ENCODE measurements around the gene HPX.
A peak's percentile ranks its signal among the peaks of the same experiment; 100 is the strongest.
"Not testable (repeated sequence)": the region's sequence is repeated elsewhere in the genome, so short reads cannot be mapped to it uniquely, and the experiment has no call there.

HPX gene

DNA sequence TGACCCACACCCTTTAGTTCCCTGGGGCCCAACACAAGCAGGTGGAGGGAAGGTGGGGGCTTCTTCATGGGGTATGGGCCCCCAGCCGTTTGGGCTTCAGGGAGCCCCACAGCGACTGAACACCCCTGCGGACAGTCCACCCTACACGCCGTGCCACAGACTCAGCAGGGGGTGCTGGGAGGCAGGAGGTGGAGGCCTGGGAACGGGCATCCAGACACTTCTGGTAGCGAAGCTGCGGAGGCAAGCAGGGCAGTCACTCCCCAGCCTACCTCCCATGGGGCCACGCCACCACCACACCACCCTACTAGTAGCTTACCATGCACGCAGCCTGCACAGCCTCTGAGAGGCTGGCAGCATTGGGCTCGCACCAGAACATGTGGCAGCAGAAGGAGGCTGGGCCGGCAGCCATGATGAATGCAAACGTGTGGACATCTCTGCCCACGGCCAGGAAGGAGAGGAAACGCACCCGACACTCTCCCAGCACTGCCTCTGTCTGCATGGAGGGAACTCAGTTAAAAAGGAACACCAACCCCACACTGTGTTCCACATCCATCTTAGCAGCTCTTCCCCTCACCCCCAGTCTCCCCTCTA, 45.2 kb downstream of the HPX start:
- peaks cover 27% of the 10 kb centered on the region for H3K36me3 ChIP-seq
- no peak overlapping the region for H3K27ac ChIP-seq
- TF ChIP-seq, protein P1, sequence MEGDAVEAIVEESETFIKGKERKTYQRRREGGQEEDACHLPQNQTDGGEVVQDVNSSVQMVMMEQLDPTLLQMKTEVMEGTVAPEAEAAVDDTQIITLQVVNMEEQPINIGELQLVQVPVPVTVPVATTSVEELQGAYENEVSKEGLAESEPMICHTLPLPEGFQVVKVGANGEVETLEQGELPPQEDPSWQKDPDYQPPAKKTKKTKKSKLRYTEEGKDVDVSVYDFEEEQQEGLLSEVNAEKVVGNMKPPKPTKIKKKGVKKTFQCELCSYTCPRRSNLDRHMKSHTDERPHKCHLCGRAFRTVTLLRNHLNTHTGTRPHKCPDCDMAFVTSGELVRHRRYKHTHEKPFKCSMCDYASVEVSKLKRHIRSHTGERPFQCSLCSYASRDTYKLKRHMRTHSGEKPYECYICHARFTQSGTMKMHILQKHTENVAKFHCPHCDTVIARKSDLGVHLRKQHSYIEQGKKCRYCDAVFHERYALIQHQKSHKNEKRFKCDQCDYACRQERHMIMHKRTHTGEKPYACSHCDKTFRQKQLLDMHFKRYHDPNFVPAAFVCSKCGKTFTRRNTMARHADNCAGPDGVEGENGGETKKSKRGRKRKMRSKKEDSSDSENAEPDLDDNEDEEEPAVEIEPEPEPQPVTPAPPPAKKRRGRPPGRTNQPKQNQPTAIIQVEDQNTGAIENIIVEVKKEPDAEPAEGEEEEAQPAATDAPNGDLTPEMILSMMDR (IDR thresholded peaks at IDR 0.05) = no peak
- no peak overlapping the region for H3K4me3 ChIP-seq (ENCODE audit: low read depth in 1 of 2, low read length in 1 of 2)
- H3K27me3 ChIP-seq = no peaks in the 10 kb centered on the region
- H3K9me3 ChIP-seq = no peaks in the 10 kb centered on the region
- peaks cover 12 to 14% of the 10 kb centered on the region in 2 experiments for H3K4me1 ChIP-seq (ENCODE audit: control insufficient read depth in 1 of 2, insufficient read depth in 1 of 2, low read depth in 1 of 2, low read length in 1 of 2)

GRCh38 chr11:6393989-6394670, 46.7 kb downstream of the HPX start:
- Histone ChIP-seq H3K36me3 (peaks cover 27% of the 10 kb centered on the region), H3K27ac (no peak overlapping the region), H3K9me3 (no peaks in the 10 kb centered on the region), H3K4me3 (ENCODE audit: low read depth in 1 of 2, low read length in 1 of 2) (no peak overlapping the region), H3K4me1 (ENCODE audit: control insufficient read depth in 1 of 2, insufficient read depth in 1 of 2, low read depth in 1 of 2, low read length in 1 of 2) (peaks cover 20 to 21% of the 10 kb centered on the region in 2 experiments), H3K27me3 (no peaks in the 10 kb centered on the region)
- TF ChIP-seq, protein P1 (IDR thresholded peaks at IDR 0.05) = no peak

GRCh38 chr11:6392251-6392650, 48.5 kb downstream of the HPX start:
- H3K4me1 ChIP-seq (ENCODE audit: control insufficient read depth in 1 of 2, insufficient read depth in 1 of 2, low read depth in 1 of 2, low read length in 1 of 2) = peaks cover 20 to 21% of the 10 kb centered on the region in 2 experiments
- not testable (repeated sequence) for H3K4me3 ChIP-seq (ENCODE audit: low read depth in 1 of 2, low read length in 1 of 2)

GRCh38 chr11:6391537-6392134, 49.2 kb downstream of the HPX start:
- H3K4me3 ChIP-seq (ENCODE audit: low read depth in 1 of 2, low read length in 1 of 2) = peak overlapping the region in 1 of 2 experiments; percentile 87
- peaks cover 20 to 21% of the 10 kb centered on the region in 2 experiments for H3K4me1 ChIP-seq (ENCODE audit: control insufficient read depth in 1 of 2, insufficient read depth in 1 of 2, low read depth in 1 of 2, low read length in 1 of 2)

More at GRCh38 chr11:6392251-6392650, 48.5 kb downstream of the HPX start:
- H3K9me3 ChIP-seq, H3K27ac ChIP-seq, H3K27me3 ChIP-seq: not testable (repeated sequence)
- H3K36me3 ChIP-seq = peaks cover 27% of the 10 kb centered on the region

GRCh38 chr11:6390718-6391469, 49.9 kb downstream of the HPX start:
- Histone ChIP-seq H3K9me3 (no peaks in the 10 kb centered on the region), H3K27me3 (no peaks in the 10 kb centered on the region), H3K4me3 (ENCODE audit: low read depth in 1 of 2, low read length in 1 of 2) (peak overlapping the region; percentile 80 to 87), H3K27ac (peak overlapping the region; percentile 93), H3K36me3 (peaks cover 27% of the 10 kb centered on the region), H3K4me1 (ENCODE audit: control insufficient read depth in 1 of 2, insufficient read depth in 1 of 2, low read depth in 1 of 2, low read length in 1 of 2) (peaks cover 20 to 21% of the 10 kb centered on the region in 2 experiments)
- TF ChIP-seq, protein P1 (IDR thresholded peaks at IDR 0.05) = no peak

More at GRCh38 chr11:6391537-6392134, 49.2 kb downstream of the HPX start:
- TF ChIP-seq, protein P1 (IDR thresholded peaks at IDR 0.05) = no peak
- peaks cover 27% of the 10 kb centered on the region for H3K36me3 ChIP-seq
- no peaks in the 10 kb centered on the region for H3K27me3 ChIP-seq
- no peaks in the 10 kb centered on the region for H3K9me3 ChIP-seq
- peak overlapping the region; percentile 93 for H3K27ac ChIP-seq
